HEK293T (cell line): ENCODE data around the gene TSPY3.
"Not testable (repeated sequence)": the region's sequence is repeated elsewhere in the genome, so short reads cannot be mapped to it uniquely, and the experiment has no call there.

Experiments
- BHLHE40 ChIP-seq: fragments of 450-650 bp; IDR thresholded peaks from 2 replicates; pipeline ENCODE4 v1.6.1; 2016; ENCODE audit warnings: mild to moderate bottlenecking, moderate library complexity, borderline replicate concordance
- FOXM1 ChIP-seq: fragments of 450-650 bp; IDR thresholded peaks from 2 replicates; pipeline ENCODE4 v1.6.1; 2017; ENCODE audit warnings: mild to moderate bottlenecking, borderline replicate concordance
- HDGF ChIP-seq: fragments of 450-650 bp; IDR thresholded peaks from 2 replicates; pipeline ENCODE4 v1.6.1; 2017; ENCODE audit warnings: antibody characterized with exemption, borderline replicate concordance
- L3MBTL2 ChIP-seq: fragments of 450-650 bp; conservative IDR thresholded peaks from 2 replicates; pipeline ENCODE4 v1.6.1; 2016; ENCODE audit warnings: mild to moderate bottlenecking
- NFRKB ChIP-seq: fragments of 450-650 bp; IDR thresholded peaks from 2 replicates; pipeline ENCODE4 v1.6.1; 2016; ENCODE audit warnings: mild to moderate bottlenecking, moderate library complexity
- TF ChIP-seq, protein P1 (sequence below): fragments of 450-650 bp; IDR thresholded peaks from 2 replicates; pipeline ENCODE4 v1.6.1; 2016

GRCh38 chrY:9398121-9398520 is at the start of gene TSPY3:
- TF ChIP-seq HDGF, FOXM1, BHLHE40, L3MBTL2, NFRKB: not testable (repeated sequence)
- TF ChIP-seq, protein P1, sequence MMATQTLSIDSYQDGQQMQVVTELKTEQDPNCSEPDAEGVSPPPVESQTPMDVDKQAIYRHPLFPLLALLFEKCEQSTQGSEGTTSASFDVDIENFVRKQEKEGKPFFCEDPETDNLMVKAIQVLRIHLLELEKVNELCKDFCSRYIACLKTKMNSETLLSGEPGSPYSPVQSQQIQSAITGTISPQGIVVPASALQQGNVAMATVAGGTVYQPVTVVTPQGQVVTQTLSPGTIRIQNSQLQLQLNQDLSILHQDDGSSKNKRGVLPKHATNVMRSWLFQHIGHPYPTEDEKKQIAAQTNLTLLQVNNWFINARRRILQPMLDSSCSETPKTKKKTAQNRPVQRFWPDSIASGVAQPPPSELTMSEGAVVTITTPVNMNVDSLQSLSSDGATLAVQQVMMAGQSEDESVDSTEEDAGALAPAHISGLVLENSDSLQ: not testable (repeated sequence)
